Activated naive CD8-positive, alpha-beta T cell treated with anti-CD3 and anti-CD28 coated beads, Interleukin-2, amount 50 U/mL, for 16 hours (primary cell): ENCODE results near the gene DCHS1.

ENCODE experiments used
- DNase-seq: peaks from one replicate; pipeline ENCODE4 v3.0.0-alpha.2; 2020; ENCODE audit warnings: low read depth, low spot score

The DCHS1 gene

DNA sequence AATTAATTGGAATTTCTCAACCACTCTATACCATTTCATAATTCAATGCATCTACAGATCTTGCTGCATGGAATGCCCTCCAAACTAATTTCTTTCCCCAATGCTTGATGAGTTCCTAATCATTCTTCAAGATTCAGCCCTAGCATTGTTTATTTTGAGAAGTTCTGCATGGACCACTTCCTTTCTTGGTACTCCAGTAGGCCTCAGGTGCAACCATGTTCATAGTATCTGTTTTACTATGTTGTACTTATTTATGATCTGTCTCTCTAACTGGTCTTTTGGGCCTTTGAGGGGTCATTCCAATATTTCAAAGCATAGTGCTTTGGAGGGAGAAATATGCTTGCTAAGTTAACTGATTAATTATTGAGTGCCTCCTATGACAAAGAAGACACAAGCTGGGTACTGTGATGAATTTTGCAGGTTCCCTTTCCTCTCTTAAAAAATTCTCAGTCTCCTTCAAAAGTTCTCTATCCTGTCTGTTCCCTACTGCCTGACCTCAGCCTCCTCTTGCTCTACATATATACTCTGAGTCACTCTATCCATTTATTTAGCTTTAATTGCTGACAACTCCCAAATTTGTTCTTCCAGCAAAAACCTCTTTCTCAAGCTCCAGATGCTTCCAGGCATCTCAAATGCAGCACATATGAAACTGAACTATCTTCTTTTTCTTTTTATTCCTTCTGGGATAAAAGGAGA is 18.1 kb upstream of the DCHS1 start:
- DNase-seq: no peak

DNA sequence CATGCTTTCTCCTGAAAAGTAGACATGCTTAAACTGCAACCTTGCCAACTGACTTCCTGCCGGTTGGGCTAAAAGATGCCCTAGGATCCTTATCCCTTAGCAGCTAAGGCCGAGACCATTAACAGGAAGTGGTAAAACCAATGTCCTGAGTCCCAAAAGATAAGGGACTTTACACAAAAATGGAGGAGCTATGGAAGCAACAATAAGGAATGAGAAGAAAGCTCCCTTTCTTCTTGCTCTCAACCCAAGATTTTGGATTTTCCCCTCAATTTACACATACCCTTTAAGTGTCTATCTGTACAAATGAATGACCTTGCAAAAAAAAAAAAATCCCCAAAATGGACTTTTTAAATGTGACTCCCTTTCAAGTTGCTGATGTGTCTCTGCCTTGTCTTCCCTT is 16.4 kb upstream of the DCHS1 start:
- no peak for DNase-seq

DNA sequence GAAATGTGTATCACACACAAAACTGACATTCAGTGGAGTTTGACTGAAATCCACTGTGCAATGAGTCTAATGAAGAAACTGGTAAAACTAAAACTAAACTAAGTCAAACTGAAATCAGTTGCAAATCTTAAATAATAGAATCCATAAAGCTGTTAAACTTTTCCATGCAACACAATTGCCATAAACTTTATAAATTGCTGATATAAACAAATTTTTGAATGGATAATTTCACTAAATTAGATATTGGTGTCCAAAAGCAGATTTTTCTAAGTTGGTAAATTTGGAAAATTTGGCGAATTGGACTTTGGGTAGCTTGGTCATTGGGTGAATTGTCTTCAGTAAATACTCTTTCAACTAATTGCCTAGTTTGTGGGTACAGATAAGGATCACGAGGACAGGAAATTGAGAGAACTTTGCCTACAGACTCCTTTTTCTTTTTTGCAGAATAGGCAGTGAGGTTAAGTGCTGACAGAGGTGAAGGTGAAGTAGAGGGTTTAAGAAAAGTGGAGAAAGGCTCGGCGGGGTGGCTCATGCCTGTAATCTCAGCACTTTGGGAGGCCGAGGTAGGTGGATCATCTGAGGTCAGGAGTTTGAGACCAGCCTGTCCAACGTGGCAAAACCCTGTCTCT is 14.7 kb upstream of the DCHS1 start:
- DNase-seq: no peak

DNA sequence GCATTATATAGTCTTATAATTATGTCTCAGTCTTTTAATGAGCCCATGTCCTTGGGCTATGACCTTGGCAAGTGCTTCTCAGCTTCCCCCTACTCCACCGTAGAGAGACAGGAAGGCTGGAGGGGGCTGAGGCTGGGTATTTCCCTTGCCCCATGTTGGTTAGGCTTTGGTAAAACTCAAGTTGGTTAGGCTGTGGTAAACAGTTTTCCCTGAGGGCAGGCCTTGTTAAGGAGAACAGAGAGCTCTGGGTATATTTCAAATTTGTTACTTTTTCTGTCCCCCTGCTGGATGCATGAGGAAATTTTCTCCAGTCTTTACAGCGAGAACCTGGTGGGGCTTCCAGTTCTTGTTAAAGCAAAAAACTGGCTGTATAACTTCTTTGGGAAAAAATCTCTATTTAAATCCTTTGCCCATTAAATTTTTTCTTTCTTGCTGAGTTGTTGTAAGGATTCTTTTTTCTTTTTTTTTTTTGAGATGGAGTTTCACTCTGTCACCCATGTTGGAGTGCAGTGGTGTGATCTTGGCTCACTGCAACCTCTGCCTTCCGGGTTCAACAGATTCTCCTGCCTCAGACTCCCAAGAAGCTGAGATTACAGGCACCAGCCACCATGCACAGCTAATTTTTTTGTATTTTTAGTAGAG is 12.2 kb upstream of the DCHS1 start:
- no peak for DNase-seq

DNA sequence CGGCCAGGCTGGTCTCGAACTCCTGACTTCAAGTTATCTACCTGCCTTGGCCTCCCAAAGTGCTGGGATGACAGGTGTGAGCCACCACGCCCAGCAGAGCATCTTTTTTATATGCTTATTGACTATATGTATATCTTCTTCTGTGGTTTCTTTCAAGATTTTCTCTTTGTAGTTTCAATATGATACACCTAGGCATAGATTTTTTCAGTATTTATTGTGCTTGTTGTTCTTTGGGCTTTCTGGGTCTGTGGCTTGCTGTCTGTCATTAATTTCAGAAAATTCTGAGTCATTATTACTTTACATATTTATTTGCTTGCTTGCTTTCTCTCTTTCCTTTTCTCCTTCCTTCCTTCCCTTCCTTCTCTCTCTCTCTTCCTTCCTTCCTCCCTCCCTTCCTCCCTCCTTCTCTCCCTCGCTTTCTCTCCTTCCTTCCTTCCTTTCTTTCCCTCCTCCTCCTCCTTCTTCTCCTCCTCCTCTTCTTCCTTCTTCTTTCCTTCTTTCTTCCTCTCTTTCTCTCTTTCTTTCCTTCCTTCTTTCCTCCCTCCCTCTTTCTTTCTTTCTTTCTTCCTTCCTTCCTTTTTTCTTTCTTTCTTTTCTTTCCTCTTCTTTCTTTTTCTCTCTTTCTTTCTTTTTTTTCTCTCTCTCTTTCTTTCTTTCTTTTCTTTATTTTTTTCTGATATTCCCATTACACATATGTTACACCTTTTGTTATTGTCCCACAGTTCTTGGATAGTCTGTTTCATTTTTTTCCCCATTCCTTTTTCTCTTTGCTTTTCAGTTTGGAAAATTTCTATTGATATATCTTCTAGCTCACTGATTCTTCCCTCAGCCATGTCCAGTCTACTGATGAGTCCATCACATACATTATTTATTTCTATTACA is 10.9 kb upstream of the DCHS1 start:
- DNase-seq: no peak

DNA sequence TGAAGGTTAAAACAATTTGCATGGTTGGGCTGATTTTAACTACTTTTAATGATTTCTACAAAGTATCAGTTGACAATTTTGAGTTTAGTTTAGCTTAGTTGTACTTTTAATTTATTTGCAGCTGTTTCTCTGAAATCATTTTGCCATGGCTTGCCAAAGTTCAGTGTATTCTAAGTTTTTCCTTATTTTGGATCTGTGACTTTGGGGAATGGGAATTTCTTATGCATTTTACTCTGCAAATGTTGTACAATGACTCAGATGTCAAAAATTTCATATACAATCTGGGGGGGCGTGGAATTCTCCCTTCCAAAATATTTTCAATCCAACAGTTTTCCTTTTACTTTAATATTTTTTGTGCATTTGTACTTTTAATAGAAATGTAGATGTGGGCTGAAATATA is 8.9 kb upstream of the DCHS1 start:
- DNase-seq: no peak

DNA sequence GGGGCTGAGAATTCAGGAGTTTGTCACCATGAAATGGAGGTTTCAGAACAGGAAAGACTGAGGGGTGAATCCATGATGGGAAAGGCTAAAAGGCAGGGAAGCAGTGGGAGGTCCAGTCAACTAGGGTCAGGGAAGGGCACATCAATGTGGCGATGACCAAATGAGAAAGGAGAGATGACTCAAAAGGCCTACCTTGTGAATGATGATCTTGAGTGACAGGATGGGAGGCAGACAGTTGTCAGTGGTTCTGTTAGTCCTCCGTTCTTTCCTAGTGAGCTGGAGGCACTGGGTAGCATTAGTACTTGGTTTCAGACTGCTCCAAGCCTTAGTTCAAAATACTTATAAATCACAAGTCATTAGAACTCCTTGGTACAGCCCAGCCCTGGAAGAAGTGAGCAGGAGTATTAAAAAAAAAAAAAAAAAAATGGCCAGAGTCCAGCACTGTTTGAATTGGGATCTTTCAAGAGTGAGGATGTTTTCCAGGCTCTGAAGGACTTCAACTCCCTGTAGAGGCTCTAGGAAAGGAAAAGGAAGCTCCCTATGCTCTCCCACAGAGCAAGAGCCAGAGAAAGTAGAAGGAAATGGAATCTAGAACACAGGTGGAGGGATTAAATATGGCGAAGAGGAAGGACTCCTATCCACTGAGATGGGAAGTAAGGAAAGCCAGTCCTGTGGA is 8.3 kb upstream of the DCHS1 start:
- no peak for DNase-seq

DNA sequence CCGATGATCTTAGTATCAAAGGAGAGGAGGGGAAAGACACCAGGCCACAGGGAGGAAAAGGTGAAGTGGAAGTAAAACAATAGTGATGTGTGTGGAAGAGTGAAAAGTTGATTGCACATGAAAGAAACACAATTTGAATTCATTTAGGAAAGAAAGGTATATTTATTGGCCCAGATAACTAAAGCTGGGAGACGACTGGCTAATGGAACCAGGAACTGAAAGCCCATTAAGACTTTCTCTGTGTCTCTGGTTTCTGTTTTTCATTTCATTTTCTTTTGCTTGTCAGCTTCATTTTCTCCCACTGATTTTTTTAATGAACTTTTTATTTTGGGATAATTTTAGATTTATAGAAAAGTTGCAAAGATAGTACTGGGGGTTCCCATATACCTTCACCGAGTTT is 5.1 kb upstream of the DCHS1 start:
- DNase-seq: no peak

DNA sequence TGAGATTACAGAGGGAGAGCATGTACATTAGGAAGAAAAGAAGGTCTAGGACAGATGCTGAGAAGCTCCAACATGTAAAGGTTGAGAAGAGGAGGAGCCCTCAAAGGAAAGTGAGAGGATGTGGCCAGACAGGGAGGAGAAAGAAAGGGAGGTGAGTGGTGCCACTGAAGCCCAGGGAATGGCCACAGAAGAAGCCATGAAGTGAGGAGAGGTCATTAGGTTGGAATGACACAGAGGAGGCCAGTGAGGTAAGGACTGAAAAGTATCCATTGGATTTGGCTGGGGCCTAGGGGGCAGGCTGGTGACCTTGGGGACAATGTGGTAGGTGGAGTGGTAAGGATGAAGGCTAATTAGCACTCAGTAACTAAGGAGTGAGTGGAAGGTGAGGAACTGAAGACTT is 3.0 kb upstream of the DCHS1 start:
- no peak for DNase-seq

DNA sequence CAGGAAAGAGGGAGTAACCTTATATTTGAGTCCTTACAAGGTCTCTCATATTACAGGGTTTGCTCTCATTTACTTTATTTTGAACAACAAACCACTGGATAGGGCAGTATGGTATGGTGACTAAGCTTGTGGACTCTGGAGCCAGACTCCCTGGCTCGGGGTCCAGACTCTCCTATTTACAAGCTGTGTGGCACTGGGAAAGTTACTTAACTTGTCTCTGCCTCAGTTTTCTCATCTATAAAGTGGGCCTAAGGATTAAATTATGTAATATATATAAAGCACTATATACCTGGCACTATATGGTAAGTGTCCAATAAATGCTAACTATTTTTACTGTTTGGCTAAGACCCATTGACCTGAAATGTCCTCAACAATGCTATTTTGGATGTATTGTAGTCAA is 1.7 kb upstream of the DCHS1 start:
- DNase-seq: no peak

DNA sequence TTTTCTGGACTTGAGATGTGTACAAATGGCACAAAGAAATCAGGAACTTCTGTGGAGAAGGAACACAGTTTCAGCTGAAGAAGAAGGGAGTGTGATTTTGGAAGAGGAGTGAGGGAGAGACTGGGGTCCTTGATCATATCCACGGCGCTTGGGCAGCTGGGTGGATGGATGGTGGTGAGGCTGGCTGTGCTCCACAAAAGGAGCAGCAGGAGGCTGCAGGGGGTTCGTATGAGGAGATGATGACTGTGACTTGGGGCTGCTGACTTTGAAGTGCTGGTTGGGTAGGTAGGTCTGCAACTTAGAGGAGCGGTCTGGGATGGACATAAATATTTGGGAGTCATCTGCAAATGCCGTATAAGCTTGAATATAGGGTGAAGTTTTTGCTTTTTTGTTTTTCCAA is 1.3 kb upstream of the DCHS1 start:
- DNase-seq: no peak

DNA sequence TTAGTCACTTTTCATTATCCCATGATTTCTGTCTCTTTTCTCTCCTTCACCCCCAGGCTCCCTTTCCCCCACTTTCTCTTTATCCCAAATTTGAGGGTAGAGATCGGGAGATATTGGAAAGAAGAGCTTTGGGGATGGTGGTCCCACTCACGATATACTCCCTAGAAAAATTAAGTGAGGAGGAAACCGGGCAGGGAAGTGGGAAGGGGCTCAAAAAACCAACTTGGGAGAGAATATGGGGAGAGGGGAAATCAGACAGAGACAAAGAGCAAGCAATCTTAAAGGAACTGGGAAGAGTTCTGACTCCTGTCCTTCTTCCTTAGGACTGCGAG is 941 bp upstream of the DCHS1 start:
- DNase-seq: no peak

DNA sequence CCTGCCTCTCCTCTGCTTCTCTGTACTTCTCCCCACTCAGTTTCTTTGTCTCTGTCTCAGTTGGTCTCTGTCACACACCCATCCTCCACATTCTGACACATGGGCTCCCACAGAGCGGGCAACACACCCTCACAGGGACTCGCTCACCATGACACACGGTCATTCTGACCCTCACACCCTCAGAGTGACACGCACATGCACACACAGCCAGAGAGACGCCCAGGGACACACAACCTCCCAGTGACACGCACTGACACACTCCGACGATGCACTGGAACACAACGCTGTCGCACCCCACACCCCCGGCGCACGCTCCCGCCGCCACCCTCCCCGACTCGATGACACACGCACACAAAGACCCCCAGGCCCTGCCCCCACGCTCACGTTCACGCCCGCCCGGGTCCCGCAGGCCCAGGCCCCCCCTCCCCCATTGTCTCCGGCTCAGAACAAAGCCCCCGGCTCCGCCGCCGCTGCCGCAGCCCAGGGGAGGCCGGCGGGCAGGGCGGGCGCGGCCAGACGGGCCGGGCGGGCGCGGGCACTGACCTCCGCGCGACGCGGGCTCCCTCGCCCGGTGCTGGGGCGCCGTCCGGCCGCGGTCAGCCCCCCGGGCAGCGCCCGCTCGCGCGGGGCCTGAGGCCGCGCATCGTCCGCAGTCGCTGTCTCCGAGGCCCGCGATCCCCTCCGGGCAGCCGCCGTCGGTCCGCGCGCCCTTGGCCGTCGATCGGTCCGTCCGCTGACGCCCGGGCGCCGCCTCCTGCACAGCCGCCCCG is 404 bp downstream of the DCHS1 start:
- DNase-seq: no peak

DNA sequence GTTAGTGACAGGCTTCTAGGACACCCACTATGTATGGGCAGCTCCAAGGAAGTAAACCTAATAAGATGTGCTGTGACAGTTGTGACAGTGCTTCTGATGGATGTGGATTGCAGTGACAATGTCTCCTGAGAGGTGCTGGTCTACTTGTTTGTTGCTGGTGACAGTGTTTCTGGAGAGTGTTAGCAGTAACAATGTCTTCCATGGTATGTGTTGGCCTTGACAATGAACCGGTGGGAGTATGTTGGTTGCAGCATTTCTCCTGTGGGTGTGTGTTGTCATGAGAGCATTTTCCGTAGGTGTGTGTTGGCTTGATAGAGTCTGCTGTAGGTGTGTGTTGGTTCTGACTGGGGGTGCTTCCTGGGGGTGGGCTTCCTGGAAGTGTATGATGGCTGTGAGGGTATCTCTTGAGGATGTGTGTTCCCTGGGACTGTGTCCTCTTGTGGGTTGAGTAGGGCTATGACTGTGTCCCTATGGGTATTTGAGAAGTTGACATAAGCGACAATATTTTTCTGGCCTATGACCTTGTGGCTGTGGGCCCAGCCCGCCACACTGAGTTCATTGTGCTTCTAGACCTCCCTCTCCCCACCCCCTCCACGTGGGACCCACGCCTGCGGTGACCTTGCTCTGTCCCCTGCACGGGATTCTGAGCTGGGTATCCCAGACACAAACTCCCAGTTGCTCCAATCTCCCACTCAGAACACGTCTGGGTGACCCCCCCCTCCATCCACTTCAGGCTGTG is 1.2 kb downstream of the DCHS1 start:
- DNase-seq: no peak

DNA sequence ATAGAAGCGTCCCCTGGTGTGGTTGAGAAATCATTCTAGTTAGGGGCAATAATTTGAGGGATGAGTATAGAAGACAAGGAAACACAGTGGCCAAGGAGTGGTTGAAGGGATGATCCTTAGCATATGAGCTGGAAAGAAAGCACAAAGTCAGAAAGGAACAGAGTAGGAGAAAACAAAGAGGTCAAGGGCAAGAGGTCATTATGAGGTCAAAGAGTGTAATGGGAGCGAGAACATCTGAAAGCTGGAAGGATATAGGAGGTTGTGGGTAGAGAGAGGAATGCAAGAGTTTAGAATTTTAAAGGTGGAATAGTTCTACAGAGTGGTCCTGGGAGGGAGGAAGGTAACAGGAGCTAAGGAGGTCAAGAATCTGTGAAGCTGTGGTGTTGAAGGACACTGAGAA is 2.0 kb downstream of the DCHS1 start:
- no peak for DNase-seq

DNA sequence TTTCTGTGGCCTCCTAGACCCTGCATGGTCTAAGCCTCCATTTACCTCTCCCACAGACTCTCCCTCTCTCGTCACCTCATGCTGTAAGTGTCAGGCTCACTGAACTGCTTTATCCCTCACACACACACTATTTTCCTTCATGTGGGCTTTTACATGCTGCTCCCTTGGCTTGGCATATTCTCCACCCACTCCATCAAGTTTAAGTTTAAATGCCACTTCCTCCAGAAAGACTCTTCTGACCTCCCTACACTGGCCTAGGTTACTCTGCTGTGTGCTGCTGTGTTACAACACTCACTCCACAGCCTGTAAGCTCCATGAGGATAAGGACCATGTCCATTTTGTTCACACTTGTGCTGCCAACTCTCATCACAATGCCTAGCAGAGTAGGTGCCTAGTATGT is 2.5 kb downstream of the DCHS1 start:
- no peak for DNase-seq

DNA sequence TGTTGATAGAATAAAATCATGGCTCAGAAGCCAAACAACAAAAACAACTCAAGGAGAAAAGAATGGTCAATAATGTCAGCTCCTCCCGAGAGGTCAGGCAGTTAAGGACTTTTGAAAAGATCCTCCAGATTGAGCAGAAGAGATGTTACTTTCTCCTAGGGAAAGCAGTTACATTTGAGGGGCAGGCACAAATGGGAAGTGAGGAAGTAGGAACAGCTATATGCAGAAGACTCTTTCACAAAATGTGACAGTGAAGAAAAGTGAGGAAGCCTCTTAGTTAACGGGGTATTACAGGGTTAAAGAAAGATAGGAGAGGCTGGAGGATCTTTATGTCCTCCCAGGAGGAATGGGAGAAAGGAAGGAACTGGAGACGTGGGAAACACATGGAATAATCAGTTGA is 3.4 kb downstream of the DCHS1 start:
- no peak for DNase-seq

DNA sequence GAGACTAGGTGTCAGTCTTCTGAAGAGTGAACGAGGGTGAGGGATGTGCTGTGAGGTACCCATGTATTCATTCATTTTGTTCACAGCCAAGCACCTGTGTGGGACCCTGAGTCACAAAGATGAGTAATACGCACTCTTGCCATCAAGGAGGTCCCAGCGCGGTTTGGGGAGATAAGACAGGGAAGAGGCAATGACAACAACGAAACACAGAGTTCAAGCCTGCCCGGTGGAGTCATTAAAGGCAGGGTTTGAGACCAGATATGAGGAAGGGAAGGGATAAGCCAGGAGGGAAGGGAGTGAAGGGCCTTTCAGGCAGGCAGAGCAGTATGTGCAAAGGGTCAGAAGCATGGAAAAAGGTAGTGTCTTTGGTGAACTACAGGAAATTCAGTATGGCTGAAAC is 4.6 kb downstream of the DCHS1 start:
- DNase-seq: no peak

DNA sequence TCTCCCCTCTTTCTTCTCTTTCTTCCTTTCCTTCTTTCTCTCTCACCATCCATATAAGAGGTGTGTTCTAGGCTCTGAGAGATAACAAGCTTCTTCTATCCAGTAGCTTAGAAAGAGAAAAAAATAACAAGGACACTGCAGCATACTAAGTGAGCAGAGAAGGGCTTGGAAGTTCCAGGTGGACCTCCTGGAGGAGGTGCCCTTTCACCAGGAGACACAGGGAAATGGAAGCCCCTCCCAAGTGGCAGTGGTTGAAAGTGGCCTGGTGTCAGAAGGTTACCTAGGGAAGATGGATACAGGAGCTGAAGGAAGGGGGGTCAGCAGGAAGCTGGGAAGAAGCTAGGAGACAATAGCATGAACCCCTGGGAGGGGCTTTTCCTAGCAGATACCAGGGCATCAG is 5.5 kb downstream of the DCHS1 start:
- DNase-seq: no peak

DNA sequence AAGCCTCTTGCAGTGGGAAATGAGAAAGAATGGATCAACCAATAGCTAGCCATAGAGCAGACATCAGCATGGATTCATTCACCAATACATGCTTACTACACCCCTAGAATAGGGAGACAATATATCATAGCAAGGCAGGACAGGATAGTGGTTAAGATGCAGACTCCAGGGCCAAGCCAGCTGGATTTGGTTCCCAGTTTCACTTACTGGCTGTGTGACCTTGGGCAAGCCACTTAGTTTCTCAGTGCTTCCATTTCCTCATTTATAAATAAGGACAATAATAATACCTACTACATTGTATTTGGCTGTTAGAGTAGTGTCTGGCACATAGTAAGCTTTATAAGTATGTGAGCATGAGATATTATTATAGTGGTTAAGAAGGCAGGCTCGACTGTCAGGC is 7.1 kb downstream of the DCHS1 start:
- no peak for DNase-seq

DNA sequence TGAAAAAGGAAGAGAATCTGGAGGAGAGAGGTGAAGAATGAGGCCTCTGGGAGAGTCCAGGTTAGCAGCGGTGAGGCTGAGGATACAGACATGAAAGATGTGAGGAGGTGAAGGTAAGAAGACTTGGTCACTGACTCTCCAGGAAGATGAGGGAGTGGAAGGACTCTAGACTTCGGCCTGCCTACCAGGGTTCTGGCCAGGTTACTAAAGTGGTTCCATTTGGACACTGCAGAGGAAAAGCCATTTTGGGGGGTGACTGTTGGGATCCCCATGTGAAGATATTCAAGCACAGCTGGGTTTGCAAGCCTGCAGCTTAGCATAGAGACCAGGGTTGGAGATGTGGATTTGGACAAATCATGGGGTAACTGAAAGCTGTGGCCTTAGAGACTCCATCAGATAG is 7.8 kb downstream of the DCHS1 start:
- no peak for DNase-seq
